Stimulated activated CD4-positive, alpha-beta T cell treated with anti-CD3 and anti-CD28 coated beads, Interleukin-4, amount 100 ng/mL, for 4 hours (primary cell): Measurements from ENCODE around the gene TMEM203.

Experiments used
- DNase-seq, 2 experiments: peaks; one replicate each; pipeline ENCODE4 v3.0.0-alpha.2; 2020

TMEM203 gene

GRCh38 chr9:137163365-137163715 lies 42.1 kb downstream of the TMEM203 start:
- DNase-seq: no peak

GRCh38 chr9:137162505-137163364 lies 42.7 kb downstream of the TMEM203 start:
- DNase-seq: no peak

DNA sequence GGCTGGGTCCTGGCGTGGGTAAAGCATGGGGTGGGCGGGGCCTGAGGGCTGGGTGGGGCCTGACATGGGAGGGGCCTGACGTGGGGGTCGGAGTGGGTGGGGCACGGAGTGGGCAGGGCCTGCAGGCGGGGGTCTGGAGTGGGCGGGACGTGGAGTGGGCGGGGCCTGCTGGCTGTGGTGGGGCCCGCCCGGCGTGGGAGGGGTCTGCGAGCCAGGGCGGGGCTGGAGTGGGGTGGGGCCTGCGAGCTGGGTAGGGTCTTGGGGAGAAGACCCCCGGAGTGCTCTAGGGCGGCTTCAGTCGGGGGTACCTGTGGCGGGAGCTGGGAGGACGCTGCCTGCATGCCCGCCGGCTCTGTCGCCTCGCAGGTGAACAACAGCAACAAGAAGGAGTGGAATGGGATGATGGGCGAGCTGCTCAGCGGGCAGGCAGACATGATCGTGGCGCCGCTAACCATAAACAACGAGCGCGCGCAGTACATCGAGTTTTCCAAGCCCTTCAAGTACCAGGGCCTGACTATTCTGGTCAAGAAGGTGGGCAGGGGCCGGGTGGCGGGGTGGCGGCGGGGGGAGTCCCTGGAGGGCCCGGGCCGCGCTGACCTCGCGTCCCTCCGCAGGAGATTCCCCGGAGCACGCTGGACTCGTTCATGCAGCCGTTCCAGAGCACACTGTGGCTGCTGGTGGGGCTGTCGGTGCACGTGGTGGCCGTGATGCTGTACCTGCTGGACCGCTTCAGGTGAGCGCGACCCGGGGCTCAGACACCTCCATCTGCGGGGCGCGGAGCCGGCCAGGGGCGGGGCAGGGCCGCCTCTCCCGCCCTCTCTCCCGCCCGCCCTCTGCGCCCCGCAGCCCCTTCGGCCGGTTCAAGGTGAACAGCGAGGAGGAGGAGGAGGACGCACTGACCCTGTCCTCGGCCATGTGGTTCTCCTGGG lies 43.6 kb downstream of the TMEM203 start:
- no peak for DNase-seq

GRCh38 chr9:137160716-137161557 lies 44.5 kb downstream of the TMEM203 start:
- DNase-seq: no peak

DNA sequence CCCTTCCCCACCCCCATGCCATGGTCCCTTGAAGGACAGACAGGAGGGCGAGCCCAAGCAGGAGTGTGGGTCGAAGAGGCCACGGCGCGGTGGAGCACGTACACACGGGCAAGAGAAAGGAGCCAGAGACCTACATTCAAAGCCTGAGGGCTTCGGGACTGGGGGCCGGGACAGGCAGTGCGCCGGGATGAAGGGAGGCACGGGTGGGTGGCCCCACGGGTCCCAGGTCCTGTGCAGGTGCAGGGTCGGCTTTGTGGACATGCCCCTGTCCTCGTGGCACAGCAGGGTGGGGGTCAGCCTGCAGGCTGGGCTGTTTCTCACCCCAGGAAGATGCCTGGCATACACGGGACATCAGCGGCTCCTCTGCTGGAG lies 45.4 kb downstream of the TMEM203 start:
- DNase-seq: no peak

DNA sequence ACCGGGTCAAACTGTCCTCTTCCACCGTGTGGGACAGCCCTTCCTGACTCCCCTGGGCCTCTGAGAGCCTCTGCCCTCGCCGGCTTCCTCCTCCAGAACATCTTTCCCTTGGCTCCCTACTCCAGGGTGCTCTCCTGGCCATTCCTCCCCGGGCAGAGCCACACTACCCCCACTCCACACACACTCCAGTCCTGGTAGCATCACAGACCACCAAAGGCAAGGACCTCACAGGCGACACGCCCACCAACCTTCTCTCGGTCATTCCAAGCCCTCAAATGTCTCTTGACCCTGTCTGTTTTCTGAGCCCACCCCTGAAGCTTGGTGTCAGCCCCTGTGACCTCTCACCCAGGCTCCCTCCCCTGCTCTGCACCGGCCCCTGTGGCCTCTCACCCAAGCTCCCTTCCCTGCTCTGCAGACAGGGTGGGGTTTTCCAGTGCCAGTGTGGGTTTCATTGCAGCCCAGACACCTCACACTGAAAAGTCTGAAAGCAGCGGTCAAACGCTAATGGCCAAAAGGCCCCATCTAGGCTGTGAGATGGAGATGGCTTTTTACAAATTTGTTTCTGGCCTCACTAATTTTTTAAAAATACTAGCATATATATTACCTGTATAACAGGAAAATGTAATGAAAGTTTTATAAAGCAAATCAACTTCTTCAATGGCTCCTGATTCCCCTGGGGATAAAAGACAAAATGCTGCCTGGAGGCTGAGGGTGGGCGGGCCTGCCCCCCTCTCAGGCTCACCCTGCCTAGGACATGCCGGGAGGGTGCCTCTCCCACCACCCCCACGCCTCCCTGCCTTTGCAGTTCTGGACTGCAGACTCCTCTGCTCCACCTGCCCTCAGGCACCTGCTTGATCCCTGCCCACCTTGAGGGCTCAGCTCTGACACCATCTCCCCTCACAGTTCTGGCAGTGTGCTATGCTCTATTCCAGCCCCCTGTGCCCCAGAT lies 46.1 kb downstream of the TMEM203 start:
- no peak for DNase-seq

GRCh38 chr9:137158625-137159024 lies 46.8 kb downstream of the TMEM203 start:
- DNase-seq: no peak

GRCh38 chr9:137157618-137158415 lies 47.6 kb downstream of the TMEM203 start:
- DNase-seq: no peak

GRCh38 chr9:137156567-137157375 lies 48.7 kb downstream of the TMEM203 start:
- peak; percentile 65 to 83 for DNase-seq
